CD4-positive, CD25-positive, alpha-beta regulatory T cell (primary cell): ENCODE measurements around the gene MAGEB6. TPM values are rescaled to one million over a fixed set of nuclear protein-coding genes. Genes with fewer than 3 reads are reported as not detected.
"Not testable (repeated sequence)": the region's sequence is repeated elsewhere in the genome, so short reads cannot be mapped to it uniquely, and the experiment has no call there.

Experiments
- ATAC-seq, 2 donors: fragments of 150-1000 bp; cut with Tn5 transposase; one replicate each; pipeline ENCODE4 v1.10.0; 2021; ENCODE audit warnings: low read depth in 2 of 2, moderate number of reproducible peaks in 2 of 2, moderate library complexity in 1 of 2
- DNase-seq, 3 donors: peaks; one replicate each; pipeline versions ENCODE4 v3.0.0 to v3.0.0-alpha.2; 2012 to 2022; ENCODE audit warnings: mixed read lengths in 1 of 3
- H3K27ac ChIP-seq: one replicate; pipeline ENCODE4 v1.7.0; 2013; ENCODE audit warnings: mild to moderate bottlenecking, low read length; ENCODE audit not compliant: insufficient read depth, poor library complexity, severe bottlenecking
- H3K27me3 ChIP-seq: one replicate; pipeline ENCODE4 v1.7.0; 2013; ENCODE audit warnings: low read length; ENCODE audit not compliant: control insufficient read depth, insufficient read depth
- H3K36me3 ChIP-seq: one replicate; pipeline ENCODE4 v1.7.0; 2013; ENCODE audit warnings: mild to moderate bottlenecking, low read length, moderate library complexity; ENCODE audit not compliant: control insufficient read depth, insufficient read depth
- H3K4me1 ChIP-seq: 2 replicates; pipeline ENCODE4 v1.7.0; 2013; ENCODE audit warnings: mild to moderate bottlenecking, low read length; ENCODE audit not compliant: insufficient read depth, control insufficient read depth, poor library complexity, severe bottlenecking
- H3K4me3 ChIP-seq: one replicate; pipeline ENCODE4 v1.7.0; 2013; ENCODE audit warnings: low read depth, mild to moderate bottlenecking, low read length, moderate library complexity
- H3K9me3 ChIP-seq, 2 experiments: 1 replicate in 1 of 2; 2 replicates in 1 of 2; pipeline ENCODE4 v1.7.0; 2013; ENCODE audit warnings: low read length in 2 of 2, mild to moderate bottlenecking in 1 of 2, moderate library complexity in 1 of 2; ENCODE audit not compliant: control insufficient read depth in 2 of 2
- H3K27ac Mint-ChIP-seq, 3 donors: one replicate each; pipeline ENCODE4 v1.8.0; 2020 to 2022; ENCODE audit warnings: mild to moderate bottlenecking in 3 of 3, mixed read lengths in 3 of 3, moderate library complexity in 2 of 3
- H3K27me3 Mint-ChIP-seq: one replicate; pipeline ENCODE4 v1.8.0; 2022; ENCODE audit warnings: mild to moderate bottlenecking, mixed read lengths
- H3K36me3 Mint-ChIP-seq: one replicate; pipeline ENCODE4 v1.8.0; 2020; ENCODE audit warnings: mixed read lengths
- H3K4me1 Mint-ChIP-seq, 4 donors: one replicate each; pipeline ENCODE4 v1.8.0; 2020 to 2022; ENCODE audit warnings: mixed read lengths in 4 of 4, mild to moderate bottlenecking in 1 of 4
- H3K4me3 Mint-ChIP-seq, 4 donors: one replicate each; pipeline ENCODE4 v1.8.0; 2020 to 2022; ENCODE audit warnings: mild to moderate bottlenecking in 4 of 4, mixed read lengths in 4 of 4, moderate library complexity in 3 of 4
- H3K9me3 Mint-ChIP-seq, 7 donors: one replicate each; pipeline ENCODE4 v1.8.0; 2020 to 2022; ENCODE audit warnings: mixed read lengths in 7 of 7, mild to moderate bottlenecking in 3 of 7, moderate library complexity in 2 of 7
- polyA plus RNA-seq, 4 donors: library from polyadenylated mRNA; unstranded; fragments of 300-500 nt; fragmentation: Illumina TruSeq; gene quantifications; one replicate each; pipeline ENCODE4 v1.2.3, GENCODE V29; 2021
- total RNA-seq: library from RNA; stranded (reverse); gene quantifications from one replicate; pipeline ENCODE4 v1.2.3, GENCODE V29; 2022

MAGEB6 gene
- total RNA-seq (not detected), polyA plus RNA-seq (not detected)

- ATAC-seq: no peak
- H3K9me3 ChIP-seq: no peaks in the 10 kb centered on the region
- DNase-seq: no peak
- Mint-ChIP-seq H3K27me3 (no peaks in the 10 kb centered on the region), H3K4me1 (no peaks in the 10 kb centered on the region), H3K9me3 (peaks cover 0 to 4% (median 0%) of the 10 kb centered on the region in 7 donors), H3K27ac (no peak within 1 kb of the TSS), H3K4me3 (no peak within 1 kb of the TSS), H3K36me3 (no peaks in the 10 kb centered on the region)
- H3K27me3 ChIP-seq: no peaks in the 10 kb centered on the region
- H3K4me3 ChIP-seq: no peak within 1 kb of the TSS
- no peaks in the 10 kb centered on the region for H3K4me1 ChIP-seq
- no peaks in the 10 kb centered on the region for H3K36me3 ChIP-seq
- no peak within 1 kb of the TSS for H3K27ac ChIP-seq
Observed at GRCh38 chrX:26192204-26192603, at the start of gene MAGEB6. MAGEB6 (plus strand) TSS chrX:26192440; CDS start chrX:26193847, 1,407 bp downstream.

GRCh38 chrX:26146024-26146423, 46.2 kb upstream of the MAGEB6 start:
- Histone ChIP-seq H3K9me3 (no peaks in the 10 kb centered on the region), H3K27ac (no peak overlapping the region), H3K36me3 (no peaks in the 10 kb centered on the region), H3K4me3 (no peak overlapping the region), H3K27me3 (no peaks in the 10 kb centered on the region), H3K4me1 (no peaks in the 10 kb centered on the region)
- no peak overlapping the region for H3K27ac Mint-ChIP-seq
- no peaks in the 10 kb centered on the region for H3K4me1 Mint-ChIP-seq
- H3K9me3 Mint-ChIP-seq: peaks cover 0 to 5% (median 2%) of the 10 kb centered on the region in 7 donors
- no peak for DNase-seq
- no peak for ATAC-seq
- no peaks in the 10 kb centered on the region for H3K36me3 Mint-ChIP-seq
- H3K27me3 Mint-ChIP-seq: no peaks in the 10 kb centered on the region
- H3K4me3 Mint-ChIP-seq: no peak overlapping the region

- no peak within 1 kb of the TSS for H3K27ac ChIP-seq
- H3K9me3 ChIP-seq: no peaks in the 10 kb centered on the region
- no peak within 1 kb of the TSS for H3K4me3 ChIP-seq
- no peaks in the 10 kb centered on the region for H3K27me3 Mint-ChIP-seq
- H3K4me1 Mint-ChIP-seq: no peaks in the 10 kb centered on the region
- H3K4me1 ChIP-seq: no peaks in the 10 kb centered on the region
- H3K36me3 ChIP-seq: no peaks in the 10 kb centered on the region
- ATAC-seq (no peak), DNase-seq (no peak)
- no peak within 1 kb of the TSS for H3K27ac Mint-ChIP-seq
- no peak within 1 kb of the TSS for H3K4me3 Mint-ChIP-seq
- H3K9me3 Mint-ChIP-seq: peaks cover 0 to 7% (median 0%) of the 10 kb centered on the region in 7 donors
- H3K27me3 ChIP-seq: no peaks in the 10 kb centered on the region
- no peaks in the 10 kb centered on the region for H3K36me3 Mint-ChIP-seq
Observed at GRCh38 chrX:26160301-26160700, 31.9 kb upstream of the MAGEB6 start, which contains the start of gene MAGEB6B. MAGEB6B (plus strand) TSS chrX:26160601; CDS start chrX:26160601, 0 bp downstream.

GRCh38 chrX:26203561-26203960, 11.3 kb downstream of the MAGEB6 start:
- Histone ChIP-seq H3K4me1 (no peaks in the 10 kb centered on the region), H3K36me3 (no peaks in the 10 kb centered on the region), H3K27ac (no peak overlapping the region), H3K9me3 (no peaks in the 10 kb centered on the region), H3K4me3 (no peak overlapping the region), H3K27me3 (no peaks in the 10 kb centered on the region)
- no peak for ATAC-seq
- no peak overlapping the region for H3K4me3 Mint-ChIP-seq
- no peaks in the 10 kb centered on the region for H3K4me1 Mint-ChIP-seq
- H3K27ac Mint-ChIP-seq: no peak overlapping the region
- no peak for DNase-seq
- H3K36me3 Mint-ChIP-seq: no peaks in the 10 kb centered on the region
- peaks cover 0 to 7% (median 2%) of the 10 kb centered on the region in 7 donors for H3K9me3 Mint-ChIP-seq
- H3K27me3 Mint-ChIP-seq: no peaks in the 10 kb centered on the region

GRCh38 chrX:26204717-26205116, 12.5 kb downstream of the MAGEB6 start:
- not testable (repeated sequence) for H3K4me1 Mint-ChIP-seq, H3K4me1 ChIP-seq, H3K27ac Mint-ChIP-seq, ATAC-seq, H3K27me3 Mint-ChIP-seq, H3K9me3 ChIP-seq, H3K9me3 Mint-ChIP-seq, H3K27me3 ChIP-seq, H3K4me3 Mint-ChIP-seq, H3K4me3 ChIP-seq, H3K36me3 ChIP-seq, H3K36me3 Mint-ChIP-seq, DNase-seq, H3K27ac ChIP-seq

- Mint-ChIP-seq H3K9me3 (peaks cover 0 to 6% (median 0%) of the 10 kb centered on the region in 7 donors), H3K27me3 (no peaks in the 10 kb centered on the region), H3K36me3 (no peaks in the 10 kb centered on the region), H3K4me1 (no peaks in the 10 kb centered on the region), H3K4me3 (no peak overlapping the region), H3K27ac (no peak overlapping the region)
- Histone ChIP-seq H3K36me3 (no peaks in the 10 kb centered on the region), H3K27ac (no peak overlapping the region), H3K4me1 (no peaks in the 10 kb centered on the region), H3K4me3 (no peak overlapping the region), H3K9me3 (no peaks in the 10 kb centered on the region), H3K27me3 (no peaks in the 10 kb centered on the region)
- no peak for DNase-seq
- ATAC-seq: no peak
Observed at GRCh38 chrX:26208012-26208411, 15.8 kb downstream of the MAGEB6 start.

- Histone ChIP-seq H3K27ac (no peak within 1 kb of the TSS), H3K4me1 (no peaks in the 10 kb centered on the region), H3K9me3 (no peaks in the 10 kb centered on the region), H3K4me3 (no peak within 1 kb of the TSS), H3K36me3 (no peaks in the 10 kb centered on the region), H3K27me3 (no peaks in the 10 kb centered on the region)
- no peaks in the 10 kb centered on the region for H3K4me1 Mint-ChIP-seq
- no peak within 1 kb of the TSS for H3K4me3 Mint-ChIP-seq
- no peaks in the 10 kb centered on the region for H3K27me3 Mint-ChIP-seq
- H3K36me3 Mint-ChIP-seq: no peaks in the 10 kb centered on the region
- DNase-seq: no peak
- no peak for ATAC-seq
- H3K9me3 Mint-ChIP-seq: peaks cover 0 to 4% (median 2%) of the 10 kb centered on the region in 7 donors
- H3K27ac Mint-ChIP-seq: no peak within 1 kb of the TSS
Observed at GRCh38 chrX:26215869-26216268, 23.6 kb downstream of the MAGEB6 start, which contains the start of gene MAGEB5. MAGEB5 (plus strand) TSS chrX:26216169; CDS start chrX:26217302, 1,133 bp downstream.

GRCh38 chrX:26219351-26219750, 27.1 kb downstream of the MAGEB6 start:
- DNase-seq (no peak), ATAC-seq (no peak)
- no peaks in the 10 kb centered on the region for H3K36me3 Mint-ChIP-seq
- no peak overlapping the region for H3K27ac Mint-ChIP-seq
- Histone ChIP-seq H3K36me3 (no peaks in the 10 kb centered on the region), H3K4me1 (no peaks in the 10 kb centered on the region), H3K27me3 (no peaks in the 10 kb centered on the region), H3K27ac (no peak overlapping the region), H3K4me3 (no peak overlapping the region), H3K9me3 (no peaks in the 10 kb centered on the region)
- no peaks in the 10 kb centered on the region for H3K4me1 Mint-ChIP-seq
- no peaks in the 10 kb centered on the region for H3K27me3 Mint-ChIP-seq
- no peak overlapping the region for H3K4me3 Mint-ChIP-seq
- peaks cover 0 to 7% (median 2%) of the 10 kb centered on the region in 7 donors for H3K9me3 Mint-ChIP-seq
